Stimulated activated memory B cell treated with anti-CD40 and anti-IgM and Interleukin-4, amounts not matched to agents 10 μg/mL and 1 μg/mL and 100 μg/mL, for 72 hours (primary cell): ENCODE results near the gene VMA21.

Experiments used
- ATAC-seq: fragments of 150-1000 bp; cut with Tn5 transposase; 2 replicates; pipeline ENCODE4 v1.10.0; 2021
- H3K27ac Mint-ChIP-seq: one replicate; pipeline ENCODE4 v1.8.0; 2022; ENCODE audit warnings: mild to moderate bottlenecking, mixed read lengths
- H3K27me3 Mint-ChIP-seq: one replicate; pipeline ENCODE4 v1.8.0; 2022; ENCODE audit warnings: mixed read lengths
- H3K36me3 Mint-ChIP-seq: one replicate; pipeline ENCODE4 v1.8.0; 2022; ENCODE audit warnings: mixed read lengths
- H3K4me1 Mint-ChIP-seq: one replicate; pipeline ENCODE4 v1.8.0; 2022; ENCODE audit warnings: mixed read lengths
- H3K4me3 Mint-ChIP-seq: one replicate; pipeline ENCODE4 v1.8.0; 2022; ENCODE audit warnings: mild to moderate bottlenecking, moderate library complexity, mixed read lengths
- H3K9me3 Mint-ChIP-seq: one replicate; pipeline ENCODE4 v1.8.0; 2022; ENCODE audit warnings: mixed read lengths

Gene VMA21

GRCh38 chrX:151416579-151416978, 19.6 kb downstream of the VMA21 start:
- no peaks in the 10 kb centered on the region for H3K4me1 Mint-ChIP-seq
- H3K27me3 Mint-ChIP-seq: no peaks in the 10 kb centered on the region
- H3K36me3 Mint-ChIP-seq: peaks cover 13% of the 10 kb centered on the region
- no peak for ATAC-seq
- no peaks in the 10 kb centered on the region for H3K9me3 Mint-ChIP-seq
- H3K4me3 Mint-ChIP-seq: no peak overlapping the region
- no peak overlapping the region for H3K27ac Mint-ChIP-seq

GRCh38 chrX:151419782-151420181, 22.8 kb downstream of the VMA21 start:
- no peak overlapping the region for H3K4me3 Mint-ChIP-seq
- H3K36me3 Mint-ChIP-seq: peaks cover 6% of the 10 kb centered on the region
- no peak overlapping the region for H3K27ac Mint-ChIP-seq
- no peaks in the 10 kb centered on the region for H3K4me1 Mint-ChIP-seq
- ATAC-seq: no peak
- H3K27me3 Mint-ChIP-seq: no peaks in the 10 kb centered on the region
- no peaks in the 10 kb centered on the region for H3K9me3 Mint-ChIP-seq

- Mint-ChIP-seq H3K27ac (no peak overlapping the region), H3K4me1 (no peaks in the 10 kb centered on the region), H3K9me3 (no peaks in the 10 kb centered on the region), H3K27me3 (no peaks in the 10 kb centered on the region), H3K36me3 (no peaks in the 10 kb centered on the region), H3K4me3 (no peak overlapping the region)
- ATAC-seq: no peak
Observed at GRCh38 chrX:151424505-151424904, 27.5 kb downstream of the VMA21 start.

- Mint-ChIP-seq H3K4me1 (no peaks in the 10 kb centered on the region), H3K27me3 (no peaks in the 10 kb centered on the region), H3K9me3 (no peaks in the 10 kb centered on the region), H3K27ac (no peak overlapping the region), H3K36me3 (no peaks in the 10 kb centered on the region), H3K4me3 (no peak overlapping the region)
- ATAC-seq: no peak
Observed at GRCh38 chrX:151448509-151448908, 51.5 kb downstream of the VMA21 start.

GRCh38 chrX:151458824-151459223, 61.8 kb downstream of the VMA21 start:
- no peak overlapping the region for H3K4me3 Mint-ChIP-seq
- H3K4me1 Mint-ChIP-seq: no peaks in the 10 kb centered on the region
- no peaks in the 10 kb centered on the region for H3K9me3 Mint-ChIP-seq
- H3K36me3 Mint-ChIP-seq: no peaks in the 10 kb centered on the region
- no peak overlapping the region for H3K27ac Mint-ChIP-seq
- ATAC-seq: no peak
- H3K27me3 Mint-ChIP-seq: no peaks in the 10 kb centered on the region
